ENCODE data around the gene DLGAP3. TPM values are rescaled to one million over a fixed set of nuclear protein-coding genes. Genes with fewer than 3 reads are reported as not detected.

Gene DLGAP3
- total and polyA plus RNA-seq, 2 of the 13 experiments (the other 11 are each of a cell fraction or from before 2014, with no cell fraction given): 0.03 to 0.04 TPM

- H2AFZ ChIP-seq (ENCODE audit: low read length): no peak overlapping the region
- no peak for TF ChIP-seq ZNF207 (IDR thresholded peaks at IDR 0.05; ENCODE audit: borderline replicate concordance)
- no peak for TF ChIP-seq TCF7L2 (IDR thresholded peaks at IDR 0.05; ENCODE audit: low read depth, low read length)
- TF ChIP-seq, protein P1, sequence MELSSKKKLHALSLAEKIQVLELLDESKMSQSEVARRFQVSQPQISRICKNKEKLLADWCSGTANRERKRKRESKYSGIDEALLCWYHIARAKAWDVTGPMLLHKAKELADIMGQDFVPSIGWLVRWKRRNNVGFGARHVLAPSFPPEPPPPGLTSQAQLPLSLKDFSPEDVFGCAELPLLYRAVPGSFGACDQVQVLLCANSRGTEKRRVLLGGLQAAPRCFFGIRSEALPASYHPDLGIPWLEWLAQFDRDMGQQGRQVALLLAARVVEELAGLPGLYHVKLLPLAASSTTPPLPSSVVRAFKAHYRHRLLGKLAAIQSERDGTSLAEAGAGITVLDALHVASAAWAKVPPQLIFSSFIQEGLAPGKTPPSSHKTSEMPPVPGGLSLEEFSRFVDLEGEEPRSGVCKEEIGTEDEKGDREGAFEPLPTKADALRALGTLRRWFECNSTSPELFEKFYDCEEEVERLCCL (CRISPR knock-in tag; IDR thresholded peaks at IDR 0.05; ENCODE audit: borderline replicate concordance): no peak
- TF ChIP-seq SP2 (CRISPR knock-in tag; IDR thresholded peaks at IDR 0.05): no peak
- TF ChIP-seq SIX1 (CRISPR knock-in tag; IDR thresholded peaks at IDR 0.05; ENCODE audit: borderline replicate concordance): no peak
- no peak for TF ChIP-seq ATF7-NPFF (CRISPR knock-in tag; IDR thresholded peaks at IDR 0.05; ENCODE audit: low read depth)
- TF ChIP-seq, protein P2, sequence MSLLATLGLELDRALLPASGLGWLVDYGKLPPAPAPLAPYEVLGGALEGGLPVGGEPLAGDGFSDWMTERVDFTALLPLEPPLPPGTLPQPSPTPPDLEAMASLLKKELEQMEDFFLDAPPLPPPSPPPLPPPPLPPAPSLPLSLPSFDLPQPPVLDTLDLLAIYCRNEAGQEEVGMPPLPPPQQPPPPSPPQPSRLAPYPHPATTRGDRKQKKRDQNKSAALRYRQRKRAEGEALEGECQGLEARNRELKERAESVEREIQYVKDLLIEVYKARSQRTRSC (CRISPR knock-in tag; IDR thresholded peaks at IDR 0.05; ENCODE audit: low read depth): no peak
- TF ChIP-seq NR3C1 (CRISPR knock-in tag; IDR thresholded peaks at IDR 0.05): no peak
- TF ChIP-seq ZNF790 (CRISPR knock-in tag; IDR thresholded peaks at IDR 0.05; ENCODE audit: borderline replicate concordance): no peak
- TF ChIP-seq KLF6 (CRISPR knock-in tag; IDR thresholded peaks at IDR 0.05): no peak
- TF ChIP-seq JUND (CRISPR knock-in tag; IDR thresholded peaks at IDR 0.05): no peak
- no peak for TF ChIP-seq HNF4A (CRISPR knock-in tag; IDR thresholded peaks at IDR 0.05)
- TF ChIP-seq MED8 (CRISPR knock-in tag; IDR thresholded peaks at IDR 0.05; ENCODE audit: insufficient replicate concordance): no peak
Measured at GRCh38 chr1:34930702-34931071, 1.2 kb upstream of the DLGAP3 start.

More at GRCh38 chr1:34930702-34931071, 1.2 kb upstream of the DLGAP3 start:
- Histone ChIP-seq H3K27ac (ENCODE audit: extremely low read length, insufficient read depth, low read length) (no peak overlapping the region), H4K20me1 (ENCODE audit: insufficient read depth, low read length) (no peaks in the 10 kb centered on the region), H3K36me3 (replicated peaks in 1 of 2; ENCODE audit: control insufficient read depth in 1 of 2, insufficient read depth in 2 of 2, low read length in 2 of 2) (no peaks in the 10 kb centered on the region), H3K27me3 (ENCODE audit: control insufficient read depth in 1 of 2, insufficient read depth in 2 of 2, low read length in 2 of 2) (peaks cover 7 to 48% of the 10 kb centered on the region in 2 experiments; a peak in 4 of 5 replicates), H3K4me2 (ENCODE audit: low read depth, low read length) (no peak overlapping the region), H3K9ac (ENCODE audit: insufficient read depth, low read depth, low read length) (no peak overlapping the region), H3K4me3 (replicated peaks in 1 of 3; ENCODE audit: insufficient read depth in 1 of 3, low read depth in 2 of 3, low read length in 3 of 3) (no peak overlapping the region), H3K4me1 (ENCODE audit: insufficient read depth, low read length) (peaks cover 6% of the 10 kb centered on the region), H3K79me2 (ENCODE audit: insufficient read depth, low read length) (no peaks in the 10 kb centered on the region), H3K9me3 (ENCODE audit: low read length) (no peaks in the 10 kb centered on the region)
- DNase-seq (ENCODE audit: low spot score) (no peak), FAIRE-seq (no peak), ATAC-seq (no peak; the same call in 2 of the 3 replicates)
- CTCF ChIA-PET (ENCODE audit: low intra/inter-chr PET ratio, low total read pairs): no interaction called here
- BruUV-seq (replicated peaks): no TSS peak
- intact Hi-C loops (cut with micrococcal nuclease; ENCODE audit: unreplicated experiment) (no loop called here), in situ Hi-C loops (cut with HindIII; ENCODE audit: extremely low pct_ligation_motif_present, low pct_unique_long_range_greater_than_20kb) (no loop called here)
- 49% methylated on average over 5 of the region's 5 CpGs for WGBS (ENCODE audit: low lambda C conversion rate)
- POLR2A ChIA-PET: no interaction called here

Measured in HepG2 (cell line).